Measurements from ENCODE around the gene GABRB1.
"Not testable (repeated sequence)": the region's sequence is repeated elsewhere in the genome, so short reads cannot be mapped to it uniquely, and the experiment has no call there.

Gene GABRB1

GRCh38 chr4:47213106-47213505 lies 181.7 kb downstream of the GABRB1 start:
- DNase-seq (ENCODE audit: low spot score): no peak

- DNase-seq (ENCODE audit: low spot score): no peak
Measured at GRCh38 chr4:47213539-47213938, 182.2 kb downstream of the GABRB1 start.

DNA sequence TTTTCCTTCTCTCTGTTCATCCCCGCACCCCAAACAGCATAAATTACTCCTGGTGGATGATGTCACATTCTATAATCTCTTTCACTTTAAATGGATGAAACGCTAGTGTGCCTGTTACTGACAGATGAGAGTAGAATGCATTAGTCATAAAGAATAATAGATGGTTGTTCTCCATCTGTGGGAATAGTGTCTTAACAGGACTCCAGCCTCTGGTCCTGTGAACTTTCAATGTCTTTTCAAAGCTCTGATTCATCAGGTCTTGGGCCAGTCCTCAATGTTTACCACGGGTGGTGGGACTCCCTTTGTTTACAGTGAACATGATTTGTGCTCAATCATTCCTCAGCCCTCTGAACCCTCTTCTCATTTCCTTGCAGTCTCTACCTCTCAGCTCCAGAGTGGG lies 182.6 kb downstream of the GABRB1 start:
- no peak for DNase-seq (ENCODE audit: low spot score)

- no peak for DNase-seq (ENCODE audit: low spot score)
Measured at GRCh38 chr4:47215759-47216158, 184.4 kb downstream of the GABRB1 start.

- no peak for DNase-seq (ENCODE audit: low spot score)
Measured at GRCh38 chr4:47217291-47217690, 185.9 kb downstream of the GABRB1 start.

GRCh38 chr4:47217884-47218283 lies 186.5 kb downstream of the GABRB1 start:
- DNase-seq (ENCODE audit: low spot score): no peak

DNA sequence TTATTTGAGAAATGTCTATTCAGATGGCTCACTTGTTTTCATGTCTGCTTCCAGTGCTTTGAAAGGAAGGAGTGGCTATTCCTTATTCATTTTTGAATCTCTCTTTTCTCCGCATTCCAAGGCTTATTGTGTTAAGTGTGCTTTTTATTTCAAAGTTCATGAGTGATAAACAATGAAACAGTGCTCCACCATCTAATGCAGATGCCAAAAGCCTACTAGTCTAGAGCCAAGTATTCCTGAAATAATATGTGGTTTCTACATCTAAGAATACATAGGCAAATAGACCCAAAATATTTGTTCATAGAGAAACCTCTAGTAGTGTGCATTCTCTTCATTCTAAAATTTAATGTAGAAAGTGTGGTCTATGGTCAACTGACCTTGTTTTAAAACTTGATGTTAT lies 187.3 kb downstream of the GABRB1 start:
- DNase-seq (ENCODE audit: low spot score): no peak

DNA sequence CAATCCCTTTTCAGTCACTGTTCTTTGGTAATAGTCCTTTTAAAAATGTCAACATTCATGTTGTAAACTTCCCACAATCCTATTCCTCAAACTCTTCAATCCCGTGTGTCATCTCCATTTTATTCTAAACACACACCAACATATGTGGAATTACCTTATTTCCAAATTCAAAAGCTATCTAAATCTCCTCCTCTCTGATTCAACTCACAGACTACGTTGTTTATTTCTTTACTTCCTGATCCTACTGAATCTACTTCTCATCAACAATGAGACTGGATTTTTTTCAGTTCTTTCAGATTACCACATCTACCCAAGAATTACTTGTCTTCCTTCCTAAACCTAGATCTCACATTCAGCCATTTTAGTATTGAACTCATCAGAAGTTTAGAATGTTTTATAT lies 188.2 kb downstream of the GABRB1 start:
- DNase-seq (ENCODE audit: low spot score): no peak

- no peak for DNase-seq (ENCODE audit: low spot score)
Measured at GRCh38 chr4:47221721-47222120, 190.4 kb downstream of the GABRB1 start.

DNA sequence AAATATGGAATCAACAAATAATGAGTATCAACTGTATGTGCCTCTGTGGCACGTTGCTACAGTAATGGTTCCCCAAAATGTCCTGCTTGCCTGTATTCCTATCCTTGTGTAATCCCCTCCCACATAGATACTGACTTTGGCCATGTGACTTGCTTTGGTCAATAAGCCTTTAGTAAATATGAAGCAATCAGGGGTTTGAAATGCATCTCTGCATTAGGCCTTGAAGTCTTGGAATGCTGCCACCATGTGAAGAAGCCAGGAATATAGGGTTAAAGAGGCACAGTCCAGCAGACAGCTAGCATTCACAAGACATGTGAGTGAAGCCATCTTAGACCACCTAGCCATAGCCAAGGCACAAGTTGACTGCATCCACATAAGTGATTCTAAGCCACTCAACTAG lies 190.9 kb downstream of the GABRB1 start:
- no peak for DNase-seq (ENCODE audit: low spot score)

- DNase-seq (ENCODE audit: low spot score): no peak
Measured at GRCh38 chr4:47224361-47224760, 193.0 kb downstream of the GABRB1 start.

DNA sequence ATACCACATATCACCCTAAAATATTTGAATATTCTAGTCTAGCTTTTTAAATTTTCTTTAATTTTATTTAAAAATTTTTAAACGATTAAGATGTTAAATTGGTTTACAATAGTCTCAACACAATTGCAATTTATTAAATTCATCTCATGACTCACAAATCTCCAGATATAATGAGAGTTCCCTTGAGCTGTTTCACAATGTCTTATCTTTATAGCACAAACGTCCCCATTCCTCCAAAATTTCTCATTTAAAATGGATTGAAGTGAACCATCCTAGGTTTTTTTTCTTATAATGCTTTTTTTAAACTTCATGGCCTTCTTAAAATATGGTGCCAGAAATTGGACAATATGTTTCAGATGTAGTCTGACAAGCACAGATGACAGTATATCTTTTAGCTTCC lies 204.4 kb downstream of the GABRB1 start:
- DNase-seq (ENCODE audit: low spot score): no peak

GRCh38 chr4:47238667-47239066 lies 207.3 kb downstream of the GABRB1 start:
- no peak for DNase-seq (ENCODE audit: low spot score)

DNA sequence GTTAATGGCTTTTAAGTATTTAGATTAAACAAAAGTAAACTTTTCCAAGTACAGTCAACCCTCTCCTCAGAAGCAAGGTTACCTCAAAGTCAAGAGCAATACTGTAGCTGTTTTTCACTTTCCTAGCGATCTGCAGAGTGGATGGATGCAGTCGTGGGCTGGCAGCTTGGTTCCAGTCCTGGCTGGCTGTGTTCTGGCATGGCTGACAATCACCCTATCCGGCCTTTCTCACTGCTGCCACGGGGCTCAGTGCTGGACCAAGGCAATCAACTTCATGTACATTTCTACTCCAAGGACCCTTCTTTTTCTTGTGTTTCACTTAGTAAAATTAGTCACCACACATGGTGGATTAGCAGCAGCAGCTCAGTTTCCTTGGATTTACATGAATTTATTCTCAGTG lies 208.3 kb downstream of the GABRB1 start:
- no peak for DNase-seq (ENCODE audit: low spot score)

DNA sequence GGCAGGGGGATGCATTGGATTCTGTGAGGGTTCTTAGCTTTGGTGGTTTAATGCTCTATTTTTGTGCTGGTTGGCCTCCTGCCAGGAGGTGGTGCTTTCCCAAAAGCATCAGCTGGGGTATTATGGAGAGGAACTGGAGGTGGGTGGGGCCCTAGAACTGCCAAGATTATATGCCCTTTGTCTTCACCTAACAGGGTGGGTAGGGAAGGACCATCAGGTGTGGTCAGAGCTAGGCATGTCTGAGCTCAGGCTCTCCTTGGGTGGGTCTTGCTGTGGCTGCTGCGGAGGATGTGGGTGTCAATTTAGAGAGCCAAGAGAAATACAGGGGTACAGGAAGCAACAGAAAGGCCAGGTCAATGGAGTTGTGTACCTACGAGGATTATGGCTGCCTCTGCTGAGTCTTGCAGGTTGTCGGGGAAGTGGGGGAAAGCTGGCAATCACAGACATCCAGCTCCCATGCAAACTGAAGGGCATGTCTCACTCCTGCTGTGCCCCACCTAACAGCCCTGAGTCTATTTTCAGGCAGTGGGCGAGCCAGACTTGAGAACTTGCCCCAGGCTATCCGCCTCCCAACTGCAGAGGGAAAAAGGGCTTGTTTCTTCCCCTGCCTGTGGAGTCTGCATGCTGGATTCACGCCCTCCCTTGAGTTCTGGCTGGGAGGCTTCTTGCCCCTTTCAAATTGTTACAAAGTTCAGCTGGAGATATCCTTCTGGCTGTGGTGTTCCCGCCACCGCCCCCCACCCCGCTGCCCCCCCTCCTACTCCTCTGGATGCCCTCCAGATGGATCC lies 220.2 kb downstream of the GABRB1 start:
- DNase-seq (ENCODE audit: low spot score): no peak

DNA sequence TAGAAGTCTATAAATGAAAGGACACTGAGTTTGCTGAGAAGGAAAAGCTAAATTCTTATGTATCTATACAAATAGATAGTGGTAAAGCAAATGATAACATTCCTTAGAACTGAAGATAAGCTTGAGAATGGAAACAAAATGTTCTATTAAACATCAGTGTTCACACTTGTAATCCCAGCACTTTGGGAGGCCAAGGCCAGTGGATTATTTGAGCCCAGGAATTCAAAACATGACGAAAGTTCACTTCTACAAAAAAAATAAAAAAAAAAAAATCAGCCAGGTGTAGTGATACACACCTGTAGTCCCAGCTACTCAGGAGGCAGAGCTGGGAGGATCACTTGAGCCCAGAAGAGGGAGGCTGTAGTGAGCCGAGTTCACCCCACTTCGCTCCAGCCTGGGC lies 232.4 kb downstream of the GABRB1 start:
- no peak for DNase-seq (ENCODE audit: low spot score)

DNA sequence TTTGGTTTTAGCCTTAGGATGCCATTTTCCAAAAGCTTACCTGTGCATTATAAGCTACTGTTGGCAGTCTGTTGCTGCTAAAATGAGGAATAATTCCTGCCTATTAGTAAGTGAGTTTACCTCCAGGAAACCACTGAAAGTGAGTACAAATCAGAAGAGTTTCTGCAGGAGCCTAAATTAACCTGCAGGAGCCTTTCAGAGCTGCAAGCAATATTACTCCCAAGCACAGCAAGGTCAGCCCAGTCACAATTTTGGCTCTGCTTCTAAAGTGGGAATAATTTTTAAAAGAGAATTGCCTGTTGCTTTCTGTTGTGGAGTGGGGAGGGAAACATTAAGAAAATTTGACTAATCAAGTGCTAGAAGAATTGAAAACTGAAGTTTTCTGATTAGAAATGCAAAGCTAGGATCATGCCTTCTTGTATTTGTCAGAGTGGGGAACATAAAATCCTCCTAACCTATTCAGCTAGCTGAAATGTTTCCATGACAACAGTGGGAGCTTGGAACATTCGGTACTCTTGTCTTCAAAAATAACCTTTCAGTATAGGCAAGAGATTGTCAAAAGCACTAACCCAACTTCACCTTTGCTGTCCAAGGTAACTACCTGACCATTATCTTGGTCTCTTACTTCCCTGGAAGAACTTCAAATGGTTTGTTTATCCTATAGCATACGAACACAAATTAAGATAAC lies 239.0 kb downstream of the GABRB1 start:
- DNase-seq (ENCODE audit: low spot score): no peak

- no peak for DNase-seq (ENCODE audit: low spot score)
Measured at GRCh38 chr4:47271291-47271690, 239.9 kb downstream of the GABRB1 start.

GRCh38 chr4:47274901-47275300 lies 243.5 kb downstream of the GABRB1 start:
- DNase-seq (ENCODE audit: low spot score): no peak

DNA sequence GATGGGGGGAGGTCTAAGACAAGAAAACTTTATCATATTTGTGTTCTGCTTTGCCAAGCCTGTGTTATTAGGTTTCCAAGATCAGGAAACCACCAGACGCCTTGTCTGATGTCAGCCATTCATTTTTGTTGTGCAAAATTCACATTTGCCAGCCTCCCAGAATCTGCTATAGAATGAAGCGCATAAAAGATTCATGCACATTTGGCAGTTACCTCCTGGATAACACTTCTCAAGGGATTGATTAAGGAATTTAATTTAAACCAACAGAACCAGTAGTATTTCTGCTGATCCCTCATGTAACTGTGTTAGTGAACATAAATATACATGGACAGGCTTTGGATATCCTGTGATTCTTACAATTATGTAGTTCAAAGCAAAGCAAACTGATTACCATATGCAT lies 244.2 kb downstream of the GABRB1 start:
- no peak for DNase-seq (ENCODE audit: low spot score)

DNA sequence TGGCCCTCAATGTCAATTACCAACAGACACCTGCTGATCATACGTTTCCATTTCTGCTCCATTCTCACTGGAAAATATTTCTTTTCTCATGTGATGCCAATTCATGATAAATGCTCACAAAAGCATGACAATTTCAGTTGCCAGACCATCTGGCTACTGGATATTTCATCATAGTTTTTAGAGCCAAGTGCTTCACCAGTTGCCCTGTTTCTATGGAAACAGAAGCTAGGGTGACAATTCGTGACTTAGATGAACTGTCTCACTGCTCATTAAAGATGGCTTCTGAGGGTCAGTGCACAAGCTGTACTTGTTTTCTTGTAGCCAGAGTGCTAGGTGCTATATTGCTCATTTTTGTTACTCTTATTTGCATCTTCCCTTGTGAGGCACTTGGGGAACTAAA lies 247.3 kb downstream of the GABRB1 start:
- DNase-seq (ENCODE audit: low spot score): no peak

DNA sequence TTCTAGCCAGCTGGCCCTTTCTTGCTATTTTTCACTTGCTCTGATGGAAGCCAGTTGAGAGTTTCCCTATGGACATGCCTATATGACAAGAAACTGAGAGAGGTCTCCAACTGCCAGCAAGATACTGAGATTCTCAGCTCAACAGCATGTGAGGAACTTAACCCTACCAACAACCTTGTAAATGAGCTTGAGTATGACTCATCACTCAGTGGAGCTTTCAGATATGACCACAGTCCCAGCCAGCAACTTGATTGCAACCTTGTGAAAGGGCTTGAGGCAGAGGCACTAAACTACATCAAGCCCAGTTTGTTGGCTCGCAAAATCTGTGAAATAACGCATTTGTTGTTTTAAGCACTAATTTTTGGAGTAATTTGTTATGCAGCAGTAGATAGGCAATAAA lies 256.4 kb downstream of the GABRB1 start:
- DNase-seq (ENCODE audit: low spot score): no peak

DNA sequence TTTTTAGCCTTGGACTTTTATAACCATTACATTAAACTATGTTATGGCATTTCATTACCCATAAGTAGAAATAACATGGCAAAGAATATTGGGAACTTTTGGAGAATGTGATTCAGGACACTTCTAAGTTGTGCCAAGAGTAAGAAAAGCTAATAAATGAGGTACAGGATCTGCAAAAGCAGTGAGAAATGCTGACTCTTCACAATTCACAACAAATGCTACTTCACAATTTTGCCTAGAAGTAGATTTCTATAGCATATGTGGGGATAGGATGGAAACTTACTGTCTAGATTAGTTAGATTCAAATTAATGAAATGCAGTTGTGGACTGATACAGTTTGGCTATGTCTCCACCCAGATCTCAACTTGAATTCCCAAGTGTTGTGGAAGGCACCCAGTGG lies 258.4 kb downstream of the GABRB1 start:
- no peak for DNase-seq (ENCODE audit: low spot score)

GRCh38 chr4:47290873-47291272 lies 259.5 kb downstream of the GABRB1 start:
- not testable (repeated sequence) for DNase-seq (ENCODE audit: low spot score)

Measured in HuH-7.5 (cell line).